HEK293T (cell line): Measurements from ENCODE around the gene TCFL5.

Experiments used
- BHLHE40 ChIP-seq: fragments of 450-650 bp; IDR thresholded peaks from 2 replicates; pipeline ENCODE4 v1.6.1; 2016; ENCODE audit warnings: mild to moderate bottlenecking, moderate library complexity, borderline replicate concordance
- FOXA1 ChIP-seq: fragments of 450-650 bp; IDR thresholded peaks from 2 replicates; pipeline ENCODE4 v1.6.1; 2016; ENCODE audit warnings: mild to moderate bottlenecking
- FOXK2 ChIP-seq: fragments of 450-650 bp; IDR thresholded peaks from 2 replicates; pipeline ENCODE4 v1.6.1; 2016; ENCODE audit warnings: mild to moderate bottlenecking
- FOXM1 ChIP-seq: fragments of 450-650 bp; IDR thresholded peaks from 2 replicates; pipeline ENCODE4 v1.6.1; 2017; ENCODE audit warnings: mild to moderate bottlenecking, borderline replicate concordance
- HDGF ChIP-seq: fragments of 450-650 bp; IDR thresholded peaks from 2 replicates; pipeline ENCODE4 v1.6.1; 2017; ENCODE audit warnings: antibody characterized with exemption, borderline replicate concordance
- SP1 ChIP-seq: fragments of 450-650 bp; IDR thresholded peaks from 2 replicates; pipeline ENCODE4 v1.6.1; 2017
- SUZ12 ChIP-seq: fragments of 450-650 bp; IDR thresholded peaks from 2 replicates; pipeline ENCODE4 v1.6.1; 2016; ENCODE audit warnings: mild to moderate bottlenecking
- TARDBP ChIP-seq: fragments of 450-650 bp; IDR thresholded peaks from 2 replicates; pipeline ENCODE4 v1.6.1; 2016
- ZNF384 ChIP-seq: fragments of 450-650 bp; IDR thresholded peaks from 2 replicates; pipeline ENCODE4 v1.6.1; 2016

- TF ChIP-seq SP1 (no peak), BHLHE40 (no peak), HDGF (no peak), TARDBP (no peak), FOXM1 (no peak), SUZ12 (no peak), FOXA1 (no peak), ZNF384 (no peak), FOXK2 (no peak)
Measured at GRCh38 chr20:62889871-62890270, 28.2 kb upstream of the TCFL5 start.
